Activated T-cell treated with anti-CD3 and anti-CD28 coated beads, Interleukin-2, amount 50 U/mL, for 4 hours (primary cell): Measurements from ENCODE around the gene EIF4G3. TPM values are rescaled to one million over a fixed set of nuclear protein-coding genes. Genes with fewer than 3 reads are reported as not detected.
"Not testable (repeated sequence)": the region's sequence is repeated elsewhere in the genome, so short reads cannot be mapped to it uniquely, and the experiment has no call there.

Source experiments
- ATAC-seq, 2 donors: fragments of 200-7000 bp; cut with Tn5 transposase; one replicate each; pipeline ENCODE4 v1.10.0; 2021
- DNase-seq: peaks from one replicate; pipeline ENCODE4 v3.0.0-alpha.2; 2020
- H3K27me3 Mint-ChIP-seq: one replicate; pipeline ENCODE4 v1.8.0; 2021; ENCODE audit warnings: low read depth, mixed read lengths
- H3K36me3 Mint-ChIP-seq: one replicate; pipeline ENCODE4 v1.8.0; 2022; ENCODE audit warnings: mixed read lengths; ENCODE audit not compliant: insufficient read depth
- H3K4me1 Mint-ChIP-seq: one replicate; pipeline ENCODE4 v1.8.0; 2021; ENCODE audit warnings: low read depth, mixed read lengths
- H3K4me3 Mint-ChIP-seq: one replicate; pipeline ENCODE4 v1.8.0; 2021; ENCODE audit warnings: mild to moderate bottlenecking, moderate library complexity, mixed read lengths
- H3K9me3 Mint-ChIP-seq: one replicate; pipeline ENCODE4 v1.8.0; 2021; ENCODE audit warnings: mixed read lengths
- total RNA-seq, 3 donors: library from RNA; stranded (reverse); gene quantifications; one replicate each; pipeline ENCODE4 v1.2.1, GENCODE V29; 2021

EIF4G3 gene
- total RNA-seq, 3 donors from 2014 or later, result 43.5 to 48.5 (median 46.1) TPM

DNA sequence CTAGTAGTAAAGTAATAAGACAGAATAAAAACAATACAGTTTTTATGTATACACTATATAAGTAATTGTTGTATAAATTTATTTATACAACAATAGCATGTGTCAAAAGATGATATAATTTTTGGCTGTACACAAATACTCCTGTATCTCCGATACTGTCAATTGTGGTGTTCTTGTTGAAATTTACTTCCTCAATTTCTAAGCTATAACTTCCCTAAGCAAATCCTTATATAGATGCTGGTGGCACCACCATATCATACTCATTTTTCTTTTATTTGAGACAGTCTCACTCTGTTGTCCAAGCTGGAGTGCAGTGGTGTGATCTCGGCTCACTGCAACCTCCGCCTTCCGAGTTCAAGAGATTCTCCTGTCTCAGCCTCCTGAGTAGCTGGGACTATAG, 248.6 kb downstream of the EIF4G3 start:
- Mint-ChIP-seq H3K27me3 (no peaks in the 10 kb centered on the region), H3K4me3 (no peak overlapping the region), H3K9me3 (no peaks in the 10 kb centered on the region), H3K4me1 (peaks cover 23% of the 10 kb centered on the region), H3K36me3 (peaks cover 17% of the 10 kb centered on the region)
- DNase-seq (no peak), ATAC-seq (no peak)

DNA sequence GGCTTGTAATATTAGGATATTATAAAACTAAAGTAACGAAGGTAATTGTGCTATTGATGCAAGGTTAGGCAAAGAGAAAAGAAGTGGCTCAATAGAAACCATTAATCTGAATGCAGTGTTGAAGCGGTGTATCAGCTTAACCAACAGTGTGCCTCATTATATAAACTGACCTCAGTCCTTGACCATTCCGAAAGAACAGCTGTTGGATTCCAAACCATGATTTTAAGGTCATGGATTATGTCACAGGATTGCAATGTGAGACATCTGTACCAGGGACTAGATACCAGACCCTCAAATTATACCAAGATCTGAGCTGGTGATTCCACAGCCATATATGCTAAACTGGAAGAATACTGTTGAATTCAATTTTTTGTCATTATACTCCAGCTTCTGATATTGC, 255.4 kb downstream of the EIF4G3 start:
- Mint-ChIP-seq H3K27me3 (no peaks in the 10 kb centered on the region), H3K36me3 (no peaks in the 10 kb centered on the region), H3K4me3 (no peak overlapping the region), H3K4me1 (no peaks in the 10 kb centered on the region), H3K9me3 (no peaks in the 10 kb centered on the region)
- DNase-seq, result no peak
- ATAC-seq, result no peak

DNA sequence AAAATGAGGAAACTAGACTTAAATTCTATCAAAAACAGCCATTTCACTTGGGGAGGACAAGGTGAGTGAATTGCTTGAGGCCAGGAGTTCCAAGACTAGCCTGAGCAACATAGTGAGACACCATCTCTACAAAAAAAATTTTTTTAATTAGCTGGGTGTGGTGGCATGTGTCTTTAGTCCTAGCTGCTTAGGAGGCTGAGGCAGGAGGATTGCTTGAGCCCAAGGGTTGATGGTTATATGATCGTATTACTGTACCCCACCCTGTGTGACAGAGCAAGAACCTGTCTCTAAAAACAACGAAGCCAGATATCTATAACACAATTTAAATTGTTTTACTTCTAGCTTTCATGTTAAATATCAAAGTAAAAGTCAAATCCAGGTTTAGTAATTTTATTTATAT, 263.5 kb downstream of the EIF4G3 start:
- Mint-ChIP-seq H3K4me1 (no peaks in the 10 kb centered on the region), H3K9me3 (no peaks in the 10 kb centered on the region)
- ATAC-seq, result no peak

DNA sequence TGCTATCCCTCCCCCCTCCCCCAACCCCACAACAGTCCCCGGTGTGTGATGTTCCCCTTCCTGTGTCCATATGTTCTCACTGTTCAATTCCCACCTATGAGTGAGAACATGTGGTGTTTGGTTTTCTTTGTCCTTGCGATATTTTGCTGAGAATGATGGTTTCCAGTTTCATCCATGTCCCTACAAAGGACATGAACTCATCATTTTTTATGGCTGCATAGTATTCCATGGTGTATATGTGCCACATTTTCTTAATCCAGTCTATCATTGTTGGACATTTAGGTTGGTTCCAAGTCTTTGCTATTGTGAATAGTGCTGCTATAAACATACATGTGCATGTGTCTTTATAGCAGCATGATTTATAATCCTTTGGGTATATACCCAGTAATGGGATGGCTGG, 269.2 kb downstream of the EIF4G3 start:
- DNase-seq, ATAC-seq, H3K4me3 Mint-ChIP-seq, H3K36me3 Mint-ChIP-seq, H3K27me3 Mint-ChIP-seq, H3K4me1 Mint-ChIP-seq, H3K9me3 Mint-ChIP-seq: not testable (repeated sequence)

More for the DNA sequence above, 263.5 kb downstream of the EIF4G3 start:
- no peak overlapping the region for H3K4me3 Mint-ChIP-seq
- DNase-seq, result no peak
- H3K27me3 Mint-ChIP-seq, result no peaks in the 10 kb centered on the region
- H3K36me3 Mint-ChIP-seq, result peaks cover 7% of the 10 kb centered on the region

- no peak overlapping the region for H3K4me3 Mint-ChIP-seq
- no peaks in the 10 kb centered on the region for H3K9me3 Mint-ChIP-seq
- ATAC-seq (no peak), DNase-seq (no peak)
- no peaks in the 10 kb centered on the region for H3K27me3 Mint-ChIP-seq
- H3K36me3 Mint-ChIP-seq, result peaks cover 11% of the 10 kb centered on the region
- no peaks in the 10 kb centered on the region for H3K4me1 Mint-ChIP-seq
Measured at GRCh38 chr1:20903437-20903836, 273.3 kb downstream of the EIF4G3 start.

- Mint-ChIP-seq H3K9me3 (no peaks in the 10 kb centered on the region), H3K4me1 (no peaks in the 10 kb centered on the region), H3K4me3 (no peak overlapping the region), H3K36me3 (peaks cover 11% of the 10 kb centered on the region), H3K27me3 (no peaks in the 10 kb centered on the region)
- ATAC-seq (no peak), DNase-seq (no peak)
Measured at GRCh38 chr1:20900056-20900455, 276.6 kb downstream of the EIF4G3 start.

GRCh38 chr1:20899154-20899972, 277.3 kb downstream of the EIF4G3 start:
- H3K27me3 Mint-ChIP-seq, result no peaks in the 10 kb centered on the region
- H3K4me3 Mint-ChIP-seq, result no peak overlapping the region
- DNase-seq (no peak), ATAC-seq (no peak)
- H3K9me3 Mint-ChIP-seq, result no peaks in the 10 kb centered on the region
- H3K36me3 Mint-ChIP-seq, result peaks cover 9% of the 10 kb centered on the region
- no peaks in the 10 kb centered on the region for H3K4me1 Mint-ChIP-seq

DNA sequence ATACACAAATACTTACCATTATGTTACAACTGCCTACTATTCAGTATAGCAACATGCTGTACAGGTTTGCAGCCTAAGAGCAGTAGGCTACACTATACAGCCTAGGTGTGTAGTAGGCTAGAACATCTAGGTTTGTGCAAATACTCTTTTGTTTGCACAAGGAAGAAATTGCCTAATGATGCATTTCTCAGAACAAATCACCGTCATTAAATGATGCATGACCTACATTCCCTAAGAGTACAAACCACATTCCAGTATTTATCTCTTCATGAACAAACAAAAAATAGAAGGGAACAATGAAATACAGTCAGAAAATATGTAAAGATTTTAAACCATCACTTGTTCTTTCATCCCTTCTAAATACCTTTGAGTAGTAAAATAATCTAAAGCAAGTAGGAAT, 279.9 kb downstream of the EIF4G3 start:
- Mint-ChIP-seq H3K36me3 (peaks cover 13% of the 10 kb centered on the region), H3K9me3 (no peaks in the 10 kb centered on the region), H3K27me3 (no peaks in the 10 kb centered on the region), H3K4me3 (no peak overlapping the region), H3K4me1 (no peaks in the 10 kb centered on the region)
- DNase-seq, result no peak
- no peak for ATAC-seq

GRCh38 chr1:20893931-20894330, 282.8 kb downstream of the EIF4G3 start:
- Mint-ChIP-seq H3K9me3 (no peaks in the 10 kb centered on the region), H3K27me3 (no peaks in the 10 kb centered on the region), H3K4me1 (no peaks in the 10 kb centered on the region), H3K4me3 (no peak overlapping the region), H3K36me3 (peaks cover 10% of the 10 kb centered on the region)
- ATAC-seq (no peak), DNase-seq (no peak)

- DNase-seq (no peak), ATAC-seq (no peak)
- Mint-ChIP-seq H3K36me3 (peaks cover 14% of the 10 kb centered on the region), H3K4me1 (no peaks in the 10 kb centered on the region), H3K27me3 (no peaks in the 10 kb centered on the region), H3K9me3 (no peaks in the 10 kb centered on the region), H3K4me3 (no peak overlapping the region)
Measured at GRCh38 chr1:20891091-20891490, 285.6 kb downstream of the EIF4G3 start.

- no peak for ATAC-seq
- no peaks in the 10 kb centered on the region for H3K4me1 Mint-ChIP-seq
- no peaks in the 10 kb centered on the region for H3K27me3 Mint-ChIP-seq
- DNase-seq, result no peak
- H3K9me3 Mint-ChIP-seq, result no peaks in the 10 kb centered on the region
- peaks cover 13% of the 10 kb centered on the region for H3K36me3 Mint-ChIP-seq
- H3K4me3 Mint-ChIP-seq, result no peak overlapping the region
Measured at GRCh38 chr1:20887246-20887645, 289.5 kb downstream of the EIF4G3 start.

GRCh38 chr1:20885121-20885520, 291.6 kb downstream of the EIF4G3 start:
- Mint-ChIP-seq H3K4me3 (no peak overlapping the region), H3K4me1 (no peaks in the 10 kb centered on the region), H3K27me3 (no peaks in the 10 kb centered on the region), H3K9me3 (no peaks in the 10 kb centered on the region), H3K36me3 (peaks cover 13% of the 10 kb centered on the region)
- DNase-seq (no peak), ATAC-seq (no peak)

DNA sequence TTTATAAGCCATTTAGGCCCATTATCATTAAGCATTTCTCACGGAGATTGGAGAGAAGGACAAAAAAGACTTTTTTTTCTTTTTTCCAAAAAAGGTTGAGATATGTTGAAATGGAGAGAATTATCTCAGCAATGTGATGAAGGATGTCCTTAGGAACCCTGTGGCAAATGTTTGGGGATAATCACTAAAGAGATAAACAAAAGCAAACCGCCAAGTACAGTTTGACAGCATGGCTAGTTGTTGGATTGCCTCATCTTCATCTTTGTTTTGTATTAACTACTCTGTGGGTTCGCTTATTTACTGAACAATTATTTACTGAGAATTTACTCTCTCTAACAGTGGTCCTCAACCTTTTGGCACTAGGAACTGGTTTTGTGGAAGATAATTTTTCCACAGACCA, 292.2 kb downstream of the EIF4G3 start:
- no peaks in the 10 kb centered on the region for H3K27me3 Mint-ChIP-seq
- H3K36me3 Mint-ChIP-seq, result peaks cover 16% of the 10 kb centered on the region
- no peaks in the 10 kb centered on the region for H3K9me3 Mint-ChIP-seq
- no peak overlapping the region for H3K4me3 Mint-ChIP-seq
- ATAC-seq (no peak), DNase-seq (no peak)
- H3K4me1 Mint-ChIP-seq, result no peaks in the 10 kb centered on the region

DNA sequence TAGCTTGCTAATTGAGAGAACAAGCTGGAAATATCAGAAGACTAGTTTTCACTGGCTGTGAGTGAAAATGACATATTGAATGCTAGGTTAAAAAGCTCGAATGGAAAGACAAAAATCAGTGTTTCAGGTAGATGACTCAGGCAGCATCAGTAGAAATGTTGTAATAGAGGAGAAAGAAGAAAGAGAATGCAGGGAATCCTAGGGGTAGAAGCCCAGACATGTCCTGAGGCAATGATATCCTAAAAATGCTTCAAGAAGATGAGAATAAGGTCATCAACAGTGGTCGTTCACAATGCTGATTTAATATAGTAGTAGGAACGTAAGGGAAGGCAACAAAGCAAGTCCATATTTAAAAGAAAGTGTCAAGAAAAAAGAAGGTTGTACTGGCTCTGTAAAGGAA, 292.9 kb downstream of the EIF4G3 start:
- no peak for DNase-seq
- no peak for ATAC-seq
- H3K4me3 Mint-ChIP-seq, result no peak overlapping the region
- H3K9me3 Mint-ChIP-seq, result no peaks in the 10 kb centered on the region
- no peaks in the 10 kb centered on the region for H3K4me1 Mint-ChIP-seq
- no peaks in the 10 kb centered on the region for H3K27me3 Mint-ChIP-seq
- H3K36me3 Mint-ChIP-seq, result peaks cover 19% of the 10 kb centered on the region

DNA sequence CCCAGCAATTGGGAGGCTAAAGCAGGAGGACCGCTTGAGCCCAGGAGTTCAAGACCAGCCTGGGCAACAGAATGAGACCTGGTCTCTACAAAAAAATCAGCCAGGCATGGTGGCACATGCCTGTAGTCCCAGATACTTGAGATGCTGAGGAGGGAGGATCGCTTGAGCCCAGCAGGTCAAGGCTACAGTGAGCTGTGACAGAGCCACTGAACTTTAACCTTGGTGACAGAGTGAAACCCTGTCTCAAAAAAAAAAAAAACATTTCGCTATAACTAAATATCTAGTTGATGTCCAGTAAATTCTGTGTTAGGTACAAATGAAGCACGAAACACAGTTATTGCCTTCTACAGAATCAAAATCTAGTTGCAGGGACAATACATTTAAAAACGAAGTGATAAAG, 293.9 kb downstream of the EIF4G3 start:
- DNase-seq (no peak), ATAC-seq (no peak)
- Mint-ChIP-seq H3K27me3 (no peaks in the 10 kb centered on the region), H3K36me3 (peaks cover 23% of the 10 kb centered on the region), H3K9me3 (no peaks in the 10 kb centered on the region), H3K4me3 (no peak overlapping the region), H3K4me1 (no peaks in the 10 kb centered on the region)
